ENCODE data around the gene PLXNA4.

The PLXNA4 gene

GRCh38 chr7:132200141-132200540 is 376.1 kb downstream of the PLXNA4 start:
- ChIA-PET CTCF (no interaction called here), POLR2A (ENCODE audit: low non-redundant PET) (no interaction called here)
- no peak overlapping the region for H3K27ac ChIP-seq
- TF ChIP-seq CTCF (conservative IDR thresholded peaks at IDR 0.05; ENCODE audit: low read depth) = no peak
- DNase-seq (ENCODE audit: low spot score) = no peak

GRCh38 chr7:132199626-132200025 is 376.6 kb downstream of the PLXNA4 start:
- no peak overlapping the region for H3K27ac ChIP-seq
- ChIA-PET POLR2A (ENCODE audit: low non-redundant PET) (no interaction called here), CTCF (no interaction called here)
- TF ChIP-seq CTCF (conservative IDR thresholded peaks at IDR 0.05; ENCODE audit: low read depth) = no peak
- DNase-seq (ENCODE audit: low spot score) = no peak

- no peak for DNase-seq (ENCODE audit: low spot score)
- no peak for TF ChIP-seq CTCF (conservative IDR thresholded peaks at IDR 0.05; ENCODE audit: low read depth)
- POLR2A ChIA-PET (ENCODE audit: low non-redundant PET) = no interaction called here
- CTCF ChIA-PET = no interaction called here
- H3K27ac ChIP-seq = no peak overlapping the region
Measured at GRCh38 chr7:132197772-132198171, 378.5 kb downstream of the PLXNA4 start.

- POLR2A ChIA-PET (ENCODE audit: low non-redundant PET) = no interaction called here
- DNase-seq (ENCODE audit: low spot score) = no peak
- CTCF ChIA-PET = interaction anchor here (0.6 kb wide), 1 partner anchor 247 kb away, joined by 3 read pairs; no protein-coding TSS in a partner anchor
- TF ChIP-seq CTCF (conservative IDR thresholded peaks at IDR 0.05; ENCODE audit: low read depth) = no peak
- H3K27ac ChIP-seq = no peak overlapping the region
Measured at GRCh38 chr7:132193898-132194297, 382.4 kb downstream of the PLXNA4 start.

GRCh38 chr7:132192809-132193208 is 383.5 kb downstream of the PLXNA4 start:
- POLR2A ChIA-PET (ENCODE audit: low non-redundant PET) = no interaction called here
- CTCF ChIA-PET = no interaction called here
- no peak for DNase-seq (ENCODE audit: low spot score)

GRCh38 chr7:132191418-132191817 is 384.9 kb downstream of the PLXNA4 start:
- ChIA-PET POLR2A (ENCODE audit: low non-redundant PET) (no interaction called here), CTCF (no interaction called here)

More at GRCh38 chr7:132192809-132193208, 383.5 kb downstream of the PLXNA4 start:
- TF ChIP-seq CTCF (conservative IDR thresholded peaks at IDR 0.05; ENCODE audit: low read depth) = no peak
- H3K27ac ChIP-seq = no peak overlapping the region

More at GRCh38 chr7:132191418-132191817, 384.9 kb downstream of the PLXNA4 start:
- no peak for TF ChIP-seq CTCF (conservative IDR thresholded peaks at IDR 0.05; ENCODE audit: low read depth)
- H3K27ac ChIP-seq = no peak overlapping the region
- no peak for DNase-seq (ENCODE audit: low spot score)
